ENCODE data around the gene LRRC23. TPM values are rescaled to one million over a fixed set of nuclear protein-coding genes. Genes with fewer than 3 reads are reported as not detected.

The LRRC23 gene
- total and polyA plus RNA-seq, 2 donors (not counting 1 experiment from before 2014, with no cell fraction given) = 5.3 to 14.4 TPM

- WGBS (ENCODE audit: insufficient coverage) = under 1% methylated on average over 38 of the region's 48 CpGs
- H2AFZ ChIP-seq (ENCODE audit: insufficient read depth, low read depth, low read length, poor library complexity, severe bottlenecking) = peak overlapping the region; percentile 72
These were observed 40.0 kb downstream of the LRRC23 start for GRCh38 chr12:6944381-6945186.

More at GRCh38 chr12:6944381-6945186, 40.0 kb downstream of the LRRC23 start:
- intact Hi-C loops (cut with micrococcal nuclease) = loop anchor here (1.0 to 10.0 kb wide), 7 partner anchors 17 to 310 kb away; partner anchors contain the start of genes C1RL, EMG1, LPAR5 and LPCAT3
- peaks cover 0 to 10% of the 10 kb centered on the region in 2 experiments for H3K36me3 ChIP-seq (replicated peaks in 1 of 2; ENCODE audit: control extremely low read depth in 1 of 2, control insufficient read depth in 1 of 2, extremely low read depth in 1 of 2, insufficient read depth in 2 of 2, low read length in 1 of 2)
- Mint-ChIP-seq H3K27ac (peak overlapping the region; percentile 97), H3K9me3 (ENCODE audit: insufficient read depth) (no peaks in the 10 kb centered on the region), H3K27me3 (no peaks in the 10 kb centered on the region), H3K4me1 (peaks cover 63% of the 10 kb centered on the region), H3K4me3 (peak overlapping the region; percentile 97)
- H3K9ac ChIP-seq (ENCODE audit: low read length) = peak overlapping the region; percentile 89
- H3K4me1 ChIP-seq (ENCODE audit: control insufficient read depth in 2 of 2, insufficient read depth in 2 of 2, low read length in 2 of 2) = peaks cover 56 to 73% of the 10 kb centered on the region in 2 donors
- DNase-seq (peak; percentile 91), ATAC-seq (ENCODE audit: low read depth) (peak; percentile 46)
- ChIA-PET POLR2A (interaction anchor here (0.9 to 18.5 kb wide), 16 partner anchors 14 to 221 kb away, joined by 3 to 662 read pairs (median 5); partner anchors contain the start of genes C1RL, CDCA3, COPS7A and ENO2), CTCF (interaction anchor here (0.6 to 16.6 kb wide), 24 partner anchors 7 to 309 kb away, joined by 3 to 944 read pairs (median 5); partner anchors contain the start of genes C1R, C1RL, EMG1 and LPCAT3)
- H4K20me1 ChIP-seq (ENCODE audit: control insufficient read depth, insufficient read depth, low read length, poor library complexity, severe bottlenecking) = no peaks in the 10 kb centered on the region
- TF ChIP-seq EZH2 (IDR thresholded peaks at IDR 0.05; ENCODE audit: borderline replicate concordance, insufficient read depth, low read depth, low read length, poor library complexity, severe bottlenecking) = no peak
- TF ChIP-seq, protein P1, sequence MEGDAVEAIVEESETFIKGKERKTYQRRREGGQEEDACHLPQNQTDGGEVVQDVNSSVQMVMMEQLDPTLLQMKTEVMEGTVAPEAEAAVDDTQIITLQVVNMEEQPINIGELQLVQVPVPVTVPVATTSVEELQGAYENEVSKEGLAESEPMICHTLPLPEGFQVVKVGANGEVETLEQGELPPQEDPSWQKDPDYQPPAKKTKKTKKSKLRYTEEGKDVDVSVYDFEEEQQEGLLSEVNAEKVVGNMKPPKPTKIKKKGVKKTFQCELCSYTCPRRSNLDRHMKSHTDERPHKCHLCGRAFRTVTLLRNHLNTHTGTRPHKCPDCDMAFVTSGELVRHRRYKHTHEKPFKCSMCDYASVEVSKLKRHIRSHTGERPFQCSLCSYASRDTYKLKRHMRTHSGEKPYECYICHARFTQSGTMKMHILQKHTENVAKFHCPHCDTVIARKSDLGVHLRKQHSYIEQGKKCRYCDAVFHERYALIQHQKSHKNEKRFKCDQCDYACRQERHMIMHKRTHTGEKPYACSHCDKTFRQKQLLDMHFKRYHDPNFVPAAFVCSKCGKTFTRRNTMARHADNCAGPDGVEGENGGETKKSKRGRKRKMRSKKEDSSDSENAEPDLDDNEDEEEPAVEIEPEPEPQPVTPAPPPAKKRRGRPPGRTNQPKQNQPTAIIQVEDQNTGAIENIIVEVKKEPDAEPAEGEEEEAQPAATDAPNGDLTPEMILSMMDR (IDR thresholded peaks at IDR 0.05) = peak; percentile 90
- peak overlapping the region; percentile 99 for H3K4me2 ChIP-seq (replicated peaks; ENCODE audit: low read depth, low read length, poor library complexity, severe bottlenecking)
- H3K27ac ChIP-seq (ENCODE audit: low read length in 2 of 2) = peak overlapping the region; percentile 93 to 99
- H3K9me3 ChIP-seq (ENCODE audit: control extremely low read depth in 1 of 3, control insufficient read depth in 2 of 3, insufficient read depth in 1 of 3, low read length in 2 of 3) = no peaks in the 10 kb centered on the region
- H3K27me3 ChIP-seq (replicated peaks in 1 of 4; ENCODE audit: control extremely low read depth in 1 of 4, control insufficient read depth in 3 of 4, insufficient read depth in 4 of 4, low read length in 3 of 4) = no peaks in the 10 kb centered on the region
- peaks cover 10% of the 10 kb centered on the region for H3K79me2 ChIP-seq (ENCODE audit: control insufficient read depth, insufficient read depth, low read length)
- peak overlapping the region; percentile 25 to 92 (median 80) for H3K4me3 ChIP-seq (ENCODE audit: control extremely low read depth in 1 of 5, extremely low read depth in 1 of 5, insufficient read depth in 1 of 5, low read depth in 2 of 5, low read length in 4 of 5)

Data from B cell (primary cell).